Uterine smooth muscle cell (primary cell): Measurements from ENCODE around the gene RPS5. TPM values are rescaled to one million over a fixed set of nuclear protein-coding genes. Genes with fewer than 3 reads are reported as not detected.

Experiments used
- total RNA-seq: library from RNA; depleted of rRNA; stranded (reverse); fragments of >200 nt; gene quantifications from 2 replicates; pipeline ENCODE4 v1.2.3, GENCODE V29; 2014

Gene RPS5
- 1,967 and 1,989 TPM in 2 replicates for total RNA-seq

DNA sequence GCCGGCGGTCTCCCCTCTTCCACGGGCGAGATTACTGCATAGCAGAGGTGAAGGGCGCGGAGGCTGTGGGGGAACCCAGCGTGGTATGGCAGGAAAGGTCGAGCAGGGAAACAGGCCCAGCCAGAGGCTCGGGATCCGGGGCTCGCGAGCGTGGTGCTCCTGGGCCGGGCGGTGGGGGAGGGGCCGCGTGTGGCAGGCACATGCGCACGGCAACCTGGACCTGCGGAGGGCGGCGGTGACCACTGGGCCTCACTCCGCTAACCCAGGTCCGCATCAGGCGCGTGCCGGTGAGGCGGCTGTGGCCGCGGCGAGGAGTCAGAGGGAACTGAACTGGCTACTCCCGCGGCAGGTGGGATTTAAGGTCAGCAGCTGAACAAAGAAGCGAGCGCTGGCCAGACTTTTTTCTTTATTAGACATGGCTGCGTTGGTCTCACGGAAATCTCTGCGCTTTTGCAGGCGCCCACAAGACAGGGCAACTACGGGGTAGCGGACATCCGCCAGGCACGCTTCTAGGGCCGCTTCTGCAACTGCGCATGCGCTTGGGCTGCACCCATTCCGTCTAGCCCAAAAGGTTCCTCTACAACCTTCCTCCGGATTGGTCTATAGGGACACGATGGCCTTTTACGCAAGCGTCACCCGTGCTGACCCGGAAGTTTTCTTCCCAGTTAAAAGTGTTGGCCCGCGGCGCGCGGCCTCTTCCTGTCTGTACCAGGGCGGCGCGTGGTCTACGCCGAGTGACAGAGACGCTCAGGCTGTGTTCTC lies at the start of gene RPS5:
Gene RPS5 (plus strand): TSS at position 694 of the 762 bp plus-strand sequence. CDS start 869 bp downstream, outside the sequence.

DNA sequence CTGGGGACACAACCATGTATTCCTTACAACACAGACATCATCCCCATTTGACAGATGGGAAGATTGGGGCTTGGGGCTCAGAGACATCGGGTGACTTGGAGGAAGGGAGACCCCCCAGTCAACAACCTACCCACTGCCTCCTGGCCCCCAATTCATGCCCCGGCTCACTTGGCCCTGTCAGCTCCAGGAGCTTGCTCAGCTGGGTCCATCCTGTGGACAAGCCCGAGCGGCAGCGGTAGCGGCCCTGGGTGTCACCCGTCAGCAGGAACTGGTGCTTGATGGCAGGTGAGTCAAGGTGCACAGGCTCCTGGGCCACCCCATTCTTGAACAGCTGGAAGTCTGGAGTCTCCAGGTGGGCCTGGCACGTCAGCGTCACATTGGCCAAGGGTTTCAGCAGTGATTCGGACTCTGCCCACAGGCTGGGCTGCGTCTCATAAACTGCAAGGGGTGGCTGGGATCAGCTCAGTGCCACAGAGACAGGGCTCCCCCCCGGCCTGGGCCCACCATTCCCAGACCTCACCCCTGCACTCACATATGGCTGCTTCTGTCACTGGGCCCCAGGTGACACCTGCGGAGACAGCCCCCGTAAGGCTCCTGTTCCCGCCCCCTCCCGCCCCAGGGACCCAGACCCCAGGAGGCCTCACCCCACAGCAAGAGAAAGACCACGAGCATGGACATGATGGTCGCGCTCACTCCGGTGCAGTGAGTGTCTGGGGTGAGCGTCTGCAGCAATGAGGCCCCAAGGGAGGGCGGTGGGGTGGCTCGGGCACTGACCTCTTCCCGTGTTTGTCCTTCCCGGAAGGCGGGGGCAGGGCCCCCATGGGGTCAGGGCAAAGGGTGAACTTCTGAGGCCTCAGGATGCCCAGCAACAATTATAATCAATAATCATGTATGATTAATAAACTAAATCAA lies 34.1 kb upstream of the RPS5 start, which contains the start of gene A1BG:
Gene A1BG (minus strand): TSS at position 733 of the 912 bp plus-strand sequence. CDS start 55 bp downstream, at position 678.

GRCh38 chr19:58362272-58362994 lies 24.6 kb upstream of the RPS5 start, which contains the start of gene ZNF497:
TSS of gene ZNF497 (minus strand) at chr19:58362751. CDS start at chr19:58357635, 5,116 bp downstream.

GRCh38 chr19:58380662-58381459 lies 6.2 kb upstream of the RPS5 start, which contains the start of gene ZNF837:
TSS of gene ZNF837 (minus strand) at chr19:58381030. CDS start at chr19:58369332, 11,698 bp downstream.

GRCh38 chr19:58395220-58395978 lies 8.3 kb downstream of the RPS5 start, which contains the start of gene RNF225:
TSS of gene RNF225 (plus strand) at chr19:58395656. CDS start at chr19:58396090, 434 bp downstream.

DNA sequence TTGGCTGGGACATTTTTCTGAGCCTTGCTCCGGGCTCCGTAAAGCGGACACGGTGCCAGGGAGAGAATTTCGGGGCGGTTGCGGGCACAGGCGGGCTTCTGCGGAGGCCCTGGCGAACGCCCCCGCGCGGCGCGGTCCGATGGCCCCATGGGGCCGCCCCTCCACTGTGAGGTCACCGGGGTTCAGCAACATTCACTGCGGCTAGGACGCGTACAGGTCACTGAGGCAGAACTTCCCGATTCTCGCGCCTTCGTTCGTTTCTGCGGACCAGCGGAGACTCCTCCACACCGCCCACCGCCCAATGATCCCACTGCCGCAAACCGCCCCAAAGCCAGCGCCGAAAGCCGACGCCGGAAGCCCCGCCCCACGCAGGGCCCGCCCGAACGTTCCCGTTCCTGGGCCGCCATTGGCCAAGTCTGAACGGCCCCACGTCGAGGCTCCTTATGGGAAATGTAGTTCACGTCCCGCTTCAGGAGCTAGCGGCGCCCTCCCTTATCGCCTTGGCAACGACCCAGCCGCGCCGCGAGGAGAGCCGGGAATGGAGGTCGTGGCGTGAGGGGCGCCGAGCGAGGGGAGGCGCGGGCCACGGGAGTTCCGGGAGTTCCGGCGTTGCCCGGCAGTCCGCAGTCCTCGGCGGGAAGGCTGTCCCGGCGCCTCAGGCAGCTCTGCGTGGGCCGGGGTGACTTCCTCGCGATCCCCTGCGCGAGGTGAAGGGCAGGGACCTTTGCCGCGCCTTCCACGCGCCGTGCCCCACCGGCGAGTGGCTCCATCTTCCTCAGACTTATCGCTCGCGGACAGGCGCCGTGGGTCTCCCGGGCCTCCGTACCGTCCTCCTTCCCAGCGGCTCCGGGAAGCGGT lies 21.3 kb downstream of the RPS5 start, which contains the start of gene ZNF584:
Gene ZNF584 (plus strand): TSS at position 498 of the 858 bp plus-strand sequence. CDS start 499 bp downstream, outside the sequence.

DNA sequence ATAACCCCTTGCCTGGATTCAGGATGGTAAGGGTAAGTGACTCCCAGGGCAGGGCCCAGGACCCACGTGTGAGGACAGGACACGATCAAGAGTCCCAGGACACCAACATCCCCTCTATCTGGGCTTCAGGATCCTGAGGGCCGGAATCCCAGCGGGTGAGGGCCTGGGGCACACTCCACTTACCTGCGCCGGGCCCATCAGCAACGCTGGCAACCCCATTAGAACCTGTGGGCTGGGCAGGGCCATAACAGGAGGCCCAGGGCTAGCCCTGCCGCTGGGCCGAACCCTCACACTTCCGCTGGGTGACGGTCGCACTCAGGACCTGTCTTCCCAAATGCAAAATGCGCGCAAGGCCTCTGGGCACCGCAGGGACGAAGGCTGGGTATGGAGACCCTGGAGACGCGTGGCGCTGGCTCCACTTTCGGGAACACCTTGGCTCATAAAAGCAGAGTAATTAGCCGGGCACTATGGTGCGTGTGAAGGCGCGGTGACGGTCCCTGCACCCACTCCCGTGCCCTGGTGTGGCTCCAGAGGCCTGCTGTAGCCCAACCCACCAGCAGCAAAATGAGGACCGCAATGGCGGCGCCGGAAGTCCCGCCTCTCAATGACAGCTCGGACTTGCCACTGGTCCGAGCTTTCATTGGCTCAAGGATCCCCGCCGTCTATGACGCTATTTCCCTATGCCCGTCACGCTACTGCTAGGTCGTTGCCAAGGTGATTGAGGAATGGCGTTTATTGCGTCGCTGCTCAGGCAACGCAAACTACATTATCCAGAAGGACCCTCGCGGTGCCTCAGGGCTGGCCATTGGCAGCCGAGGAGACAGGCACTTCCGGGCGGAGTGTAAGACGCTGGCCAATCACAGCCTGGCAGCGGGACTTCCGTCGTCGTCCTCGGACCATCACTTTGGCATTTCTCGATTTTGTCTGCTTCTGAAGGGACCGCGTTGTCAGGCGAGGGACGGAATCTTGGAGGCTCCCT lies 52.8 kb downstream of the RPS5 start, which contains the start of gene ZNF132:
Gene ZNF132 (minus strand): TSS at position 578 of the 979 bp plus-strand sequence. CDS start 332 bp downstream, at position 246.

Other genes with a start within 250 kb of the RPS5 start
- gene ZNF329, start 236.5 kb upstream of the RPS5 start, total RNA-seq, result 14.8 and 18.4 TPM in 2 replicates
- 24.4 and 27.0 TPM in 2 replicates for gene ZNF274, start 204.2 kb upstream of the RPS5 start, total RNA-seq
- 37.5 and 44.8 TPM in 2 replicates for gene ZNF544, start 158.4 kb upstream of the RPS5 start, total RNA-seq
- 3.4 and 4.2 TPM in 2 replicates for gene ZNF8, start 108.3 kb upstream of the RPS5 start, total RNA-seq
- gene ERVK3-1, start 81.9 kb upstream of the RPS5 start, total RNA-seq, result 32.6 and 37.5 TPM in 2 replicates
- gene ZSCAN22, start 60.3 kb upstream of the RPS5 start, total RNA-seq, result 3.1 and 3.2 TPM in 2 replicates
- gene A1BG, start 33.8 kb upstream of the RPS5 start, total RNA-seq, result 10.4 and 16.0 TPM in 2 replicates
- gene ZNF497, start 24.5 kb upstream of the RPS5 start, total RNA-seq, result 0.89 and 1.4 TPM in 2 replicates
- gene ZNF837, start 6.2 kb upstream of the RPS5 start, total RNA-seq, result 3.1 and 3.5 TPM in 2 replicates
- gene RNF225, start 8.4 kb downstream of the RPS5 start, total RNA-seq, result 0.37 TPM in 1 of 2 replicates, not detected in the other
- gene ZNF584, start 21.4 kb downstream of the RPS5 start, total RNA-seq, result 16.7 and 18.0 TPM in 2 replicates
- 9.2 and 10.6 TPM in 2 replicates for gene ZNF132, start 52.9 kb downstream of the RPS5 start, total RNA-seq
- gene ZNF324B, start 64.4 kb downstream of the RPS5 start, total RNA-seq, result 10.0 and 12.1 TPM in 2 replicates
- gene ZNF324, start 79.8 kb downstream of the RPS5 start, total RNA-seq, result 15.9 and 17.0 TPM in 2 replicates
- 8.3 and 12.1 TPM in 2 replicates for gene ZNF446, start 89.1 kb downstream of the RPS5 start, total RNA-seq
- gene SLC27A5, start 124.7 kb downstream of the RPS5 start, total RNA-seq, result 2.9 and 4.2 TPM in 2 replicates
- 7.7 and 8.0 TPM in 2 replicates for gene ZBTB45, start 132.5 kb downstream of the RPS5 start, total RNA-seq
- 265 and 355 TPM in 2 replicates for gene TRIM28, start 156.8 kb downstream of the RPS5 start, total RNA-seq
- 115 and 140 TPM in 2 replicates for gene CHMP2A, start 167.8 kb downstream of the RPS5 start, total RNA-seq
- gene UBE2M, start 171.3 kb downstream of the RPS5 start, total RNA-seq, result 60.9 and 92.1 TPM in 2 replicates
- 13.8 and 19.1 TPM in 2 replicates for gene MZF1, start 186.1 kb downstream of the RPS5 start, total RNA-seq